HG03039 (cell line): Measurements from ENCODE around the gene SLC39A12.

ENCODE experiments used
- ATAC-seq: cut with Tn5 transposase; IDR thresholded peaks from one replicate; pipeline ENCODE4 v1.9.1; 2021; ENCODE audit warnings: mild to moderate bottlenecking, moderate library complexity; ENCODE audit not compliant: unreplicated experiment

The SLC39A12 gene

GRCh38 chr10:17961551-17962422 is 10.1 kb downstream of the SLC39A12 start:
- ATAC-seq, result no peak

GRCh38 chr10:17963431-17963830 is 11.7 kb downstream of the SLC39A12 start:
- no peak for ATAC-seq

GRCh38 chr10:17965649-17966235 is 14.0 kb downstream of the SLC39A12 start:
- no peak for ATAC-seq

GRCh38 chr10:17974505-17974904 is 22.8 kb downstream of the SLC39A12 start:
- ATAC-seq, result no peak

GRCh38 chr10:17980846-17981565 is 29.3 kb downstream of the SLC39A12 start:
- ATAC-seq, result no peak

- ATAC-seq, result no peak
These were observed 30.2 kb downstream of the SLC39A12 start for GRCh38 chr10:17981766-17982380.

GRCh38 chr10:17984056-17984455 is 32.3 kb downstream of the SLC39A12 start:
- ATAC-seq, result peak; percentile 88

GRCh38 chr10:17984563-17984962 is 32.8 kb downstream of the SLC39A12 start:
- no peak for ATAC-seq

GRCh38 chr10:17989908-17990767 is 38.4 kb downstream of the SLC39A12 start:
- peak; percentile 83 for ATAC-seq

GRCh38 chr10:17992266-17992665 is 40.5 kb downstream of the SLC39A12 start:
- no peak for ATAC-seq

GRCh38 chr10:17993361-17993760 is 41.6 kb downstream of the SLC39A12 start:
- ATAC-seq, result no peak

GRCh38 chr10:18000601-18001000 is 48.9 kb downstream of the SLC39A12 start:
- no peak for ATAC-seq

GRCh38 chr10:18005445-18005780 is 53.7 kb downstream of the SLC39A12 start:
- no peak for ATAC-seq

- no peak for ATAC-seq
These were observed 54.2 kb downstream of the SLC39A12 start for GRCh38 chr10:18005781-18006456.

- no peak for ATAC-seq
These were observed 57.3 kb downstream of the SLC39A12 start for GRCh38 chr10:18008986-18009385.

GRCh38 chr10:18010050-18010449 is 58.3 kb downstream of the SLC39A12 start:
- no peak for ATAC-seq

- ATAC-seq, result no peak
These were observed 68.8 kb downstream of the SLC39A12 start for GRCh38 chr10:18020523-18020922.

GRCh38 chr10:18021725-18022480 is 70.2 kb downstream of the SLC39A12 start:
- ATAC-seq, result no peak
